ENCODE data around the gene GNAS-AS1.

GRCh38 chr20:58867211-58867610, 16.5 kb upstream of the GNAS-AS1 start:
- TF ChIP-seq CTCF (IDR thresholded peaks at IDR 0.05; ENCODE audit: control extremely low read depth in 1 of 3, insufficient read depth in 1 of 3, low read depth in 1 of 3, low read length in 3 of 3) = no peak
- no peak for TF ChIP-seq CREB1 (IDR thresholded peaks at IDR 0.05)
- no peak for TF ChIP-seq POLR2A (IDR thresholded peaks at IDR 0.05; ENCODE audit: control extremely low read depth in 1 of 2, low read depth in 2 of 2, low read length in 2 of 2)
- TF ChIP-seq SUZ12 (IDR thresholded peaks at IDR 0.05; ENCODE audit: low read length) = no peak
- no peak for TF ChIP-seq SIN3A (conservative IDR thresholded peaks at IDR 0.05 in 1 of 2, IDR thresholded peaks at IDR 0.05 in 1 of 2; ENCODE audit: low read depth in 1 of 2, low read length in 2 of 2)
- no peak for TF ChIP-seq POLR2AphosphoS5 (IDR thresholded peaks at IDR 0.05; ENCODE audit: low read depth, low read length)
- TF ChIP-seq TAF1 (IDR thresholded peaks at IDR 0.05; ENCODE audit: low read depth, low read length) = no peak
- no peak for TF ChIP-seq TAF7 (optimal IDR thresholded peaks at IDR 0.05; ENCODE audit: borderline replicate concordance, low read depth, low read length)
- TF ChIP-seq JUN (IDR thresholded peaks at IDR 0.05; ENCODE audit: low read depth, low read length) = no peak
